HEK293 (cell line): Measurements from ENCODE around the gene JAZF1.

Experiments used
- BCL11B ChIP-seq: fragments of 450-650 bp; formaldehyde crosslinking; IDR thresholded peaks from 2 replicates; pipeline ENCODE4 v1.5.1; 2016; ENCODE audit warnings: low read depth, missing biosample characterization, missing genetic modification characterization
- CTCF ChIP-seq: fragments of 450-650 bp; formaldehyde crosslinking; IDR thresholded peaks from 2 replicates; pipeline ENCODE4 v1.5.1; 2016; ENCODE audit warnings: missing biosample characterization, missing genetic modification characterization
- MZF1 ChIP-seq: fragments of 450-650 bp; formaldehyde crosslinking; IDR thresholded peaks from 2 replicates; pipeline ENCODE4 v1.5.1; 2017; ENCODE audit warnings: missing biosample characterization, missing genetic modification characterization, borderline replicate concordance
- PBX3 ChIP-seq: sonication (generic); formaldehyde crosslinking; IDR thresholded peaks from 2 replicates; pipeline ENCODE4 v1.8.1; 2022; ENCODE audit warnings: mild to moderate bottlenecking, moderate library complexity, missing genetic modification reagents
- ZBTB20 ChIP-seq: fragments of 450-650 bp; formaldehyde crosslinking; IDR thresholded peaks from 2 replicates; pipeline ENCODE4 v1.5.1; 2016; ENCODE audit warnings: missing biosample characterization, missing genetic modification characterization
- ZFHX2 ChIP-seq: fragments of 450-650 bp; formaldehyde crosslinking; conservative IDR thresholded peaks from 2 replicates; pipeline ENCODE4 v1.5.1; 2016; ENCODE audit warnings: missing biosample characterization, missing genetic modification characterization
- ZNF26 ChIP-seq: fragments of 450-650 bp; formaldehyde crosslinking; IDR thresholded peaks from 2 replicates; pipeline ENCODE4 v1.5.1; 2016; ENCODE audit warnings: missing biosample characterization, missing genetic modification characterization
- ZNF423 ChIP-seq: fragments of 450-650 bp; formaldehyde crosslinking; IDR thresholded peaks from 2 replicates; pipeline ENCODE4 v1.5.1; 2016; ENCODE audit warnings: missing biosample characterization, missing genetic modification characterization
- ZNF510 ChIP-seq: fragments of 450-650 bp; formaldehyde crosslinking; IDR thresholded peaks from 2 replicates; pipeline ENCODE4 v1.5.1; 2018; ENCODE audit warnings: mild to moderate bottlenecking, missing genetic modification characterization, missing biosample characterization; ENCODE audit not compliant: insufficient replicate concordance
- TF ChIP-seq, protein P1 (sequence below): fragments of 450-650 bp; formaldehyde crosslinking; IDR thresholded peaks from 2 replicates; pipeline ENCODE4 v1.5.1; 2016; ENCODE audit warnings: missing biosample characterization, missing genetic modification characterization, low read depth
- TF ChIP-seq, protein P2 (sequence below): fragments of 450-650 bp; formaldehyde crosslinking; IDR thresholded peaks from 2 replicates; pipeline ENCODE4 v1.5.1; 2016; ENCODE audit warnings: missing biosample characterization, missing genetic modification characterization, borderline replicate concordance

GRCh38 chr7:27869056-27869455, 311.5 kb downstream of the JAZF1 start:
- TF ChIP-seq ZBTB20 (tag by site-specific recombination) (no peak), CTCF (tag by site-specific recombination) (no peak), BCL11B (tag by site-specific recombination) (no peak), PBX3 (no peak), ZFHX2 (tag by site-specific recombination) (no peak), MZF1 (tag by site-specific recombination) (no peak), ZNF423 (tag by site-specific recombination) (no peak), ZNF510 (tag by site-specific recombination) (no peak), ZNF26 (tag by site-specific recombination) (no peak)
- TF ChIP-seq, protein P1, sequence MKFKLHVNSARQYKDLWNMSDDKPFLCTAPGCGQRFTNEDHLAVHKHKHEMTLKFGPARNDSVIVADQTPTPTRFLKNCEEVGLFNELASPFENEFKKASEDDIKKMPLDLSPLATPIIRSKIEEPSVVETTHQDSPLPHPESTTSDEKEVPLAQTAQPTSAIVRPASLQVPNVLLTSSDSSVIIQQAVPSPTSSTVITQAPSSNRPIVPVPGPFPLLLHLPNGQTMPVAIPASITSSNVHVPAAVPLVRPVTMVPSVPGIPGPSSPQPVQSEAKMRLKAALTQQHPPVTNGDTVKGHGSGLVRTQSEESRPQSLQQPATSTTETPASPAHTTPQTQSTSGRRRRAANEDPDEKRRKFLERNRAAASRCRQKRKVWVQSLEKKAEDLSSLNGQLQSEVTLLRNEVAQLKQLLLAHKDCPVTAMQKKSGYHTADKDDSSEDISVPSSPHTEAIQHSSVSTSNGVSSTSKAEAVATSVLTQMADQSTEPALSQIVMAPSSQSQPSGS (tag by site-specific recombination), result no peak
- TF ChIP-seq, protein P2, sequence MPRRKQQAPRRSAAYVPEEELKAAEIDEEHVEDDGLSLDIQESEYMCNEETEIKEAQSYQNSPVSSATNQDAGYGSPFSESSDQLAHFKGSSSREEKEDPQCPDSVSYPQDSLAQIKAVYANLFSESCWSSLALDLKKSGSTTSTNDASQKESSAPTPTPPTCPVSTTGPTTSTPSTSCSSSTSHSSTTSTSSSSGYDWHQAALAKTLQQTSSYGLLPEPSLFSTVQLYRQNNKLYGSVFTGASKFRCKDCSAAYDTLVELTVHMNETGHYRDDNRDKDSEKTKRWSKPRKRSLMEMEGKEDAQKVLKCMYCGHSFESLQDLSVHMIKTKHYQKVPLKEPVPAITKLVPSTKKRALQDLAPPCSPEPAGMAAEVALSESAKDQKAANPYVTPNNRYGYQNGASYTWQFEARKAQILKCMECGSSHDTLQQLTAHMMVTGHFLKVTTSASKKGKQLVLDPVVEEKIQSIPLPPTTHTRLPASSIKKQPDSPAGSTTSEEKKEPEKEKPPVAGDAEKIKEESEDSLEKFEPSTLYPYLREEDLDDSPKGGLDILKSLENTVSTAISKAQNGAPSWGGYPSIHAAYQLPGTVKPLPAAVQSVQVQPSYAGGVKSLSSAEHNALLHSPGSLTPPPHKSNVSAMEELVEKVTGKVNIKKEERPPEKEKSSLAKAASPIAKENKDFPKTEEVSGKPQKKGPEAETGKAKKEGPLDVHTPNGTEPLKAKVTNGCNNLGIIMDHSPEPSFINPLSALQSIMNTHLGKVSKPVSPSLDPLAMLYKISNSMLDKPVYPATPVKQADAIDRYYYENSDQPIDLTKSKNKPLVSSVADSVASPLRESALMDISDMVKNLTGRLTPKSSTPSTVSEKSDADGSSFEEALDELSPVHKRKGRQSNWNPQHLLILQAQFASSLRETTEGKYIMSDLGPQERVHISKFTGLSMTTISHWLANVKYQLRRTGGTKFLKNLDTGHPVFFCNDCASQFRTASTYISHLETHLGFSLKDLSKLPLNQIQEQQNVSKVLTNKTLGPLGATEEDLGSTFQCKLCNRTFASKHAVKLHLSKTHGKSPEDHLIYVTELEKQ (tag by site-specific recombination), result no peak
